Stimulated activated CD8-positive, alpha-beta memory T cell treated with anti-CD3 and anti-CD28 coated beads, Interleukin-15, amount 100 ng/mL, for 4 hours (primary cell): ENCODE data around the gene CISTR.
"Not testable (repeated sequence)": the region's sequence is repeated elsewhere in the genome, so short reads cannot be mapped to it uniquely, and the experiment has no call there.

Experiments used
- DNase-seq, 2 donors: peaks; one replicate each; pipeline ENCODE4 v3.0.0-alpha.2; 2020; ENCODE audit warnings: low read depth in 2 of 2

CISTR gene

DNA sequence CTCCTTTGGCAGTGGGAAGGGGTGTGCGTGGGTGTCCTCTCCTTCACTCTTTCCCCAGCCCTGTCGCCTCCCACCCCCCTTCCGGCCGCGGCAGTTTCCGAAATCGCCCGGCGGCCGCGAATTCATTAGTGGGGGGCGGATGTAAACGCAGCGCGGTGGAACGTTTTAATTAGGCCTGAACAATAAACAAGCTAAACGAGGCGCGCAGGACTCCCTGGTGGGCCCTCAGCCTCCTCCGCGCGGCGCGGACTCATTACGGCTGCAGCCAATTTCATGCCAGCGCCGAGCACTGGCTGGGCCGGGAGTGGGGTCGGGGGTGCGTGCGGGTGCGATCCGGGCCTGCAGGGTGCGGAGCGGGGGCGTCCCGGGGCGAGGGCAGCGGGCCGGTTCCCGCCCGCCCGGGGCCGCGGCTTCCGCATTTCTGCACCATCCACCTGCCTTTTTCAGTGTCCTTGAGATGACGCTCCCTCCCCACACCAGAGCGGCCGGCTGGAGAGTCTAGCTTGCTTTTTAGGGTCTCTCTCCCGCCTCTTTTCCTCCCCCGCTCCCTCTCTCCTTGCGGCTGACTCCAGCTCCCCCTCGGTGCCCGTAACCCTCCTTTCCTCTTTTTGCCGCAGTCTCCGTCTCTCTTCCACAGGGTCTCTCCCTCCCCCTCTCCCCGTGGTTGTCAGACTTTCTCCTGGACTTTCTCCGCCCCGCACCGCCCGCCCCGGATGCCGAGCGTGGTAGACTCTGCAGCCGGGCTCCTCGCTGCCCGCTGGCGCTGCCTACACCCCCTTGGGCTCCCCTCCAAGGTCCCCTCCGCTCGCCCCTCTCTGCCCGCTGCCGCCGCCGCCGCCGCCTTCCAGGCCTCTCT is at the start of gene CISTR:
TSS of gene CISTR (minus strand) at position 644 of the 856 bp plus-strand sequence.
- DNase-seq = no peak

DNA sequence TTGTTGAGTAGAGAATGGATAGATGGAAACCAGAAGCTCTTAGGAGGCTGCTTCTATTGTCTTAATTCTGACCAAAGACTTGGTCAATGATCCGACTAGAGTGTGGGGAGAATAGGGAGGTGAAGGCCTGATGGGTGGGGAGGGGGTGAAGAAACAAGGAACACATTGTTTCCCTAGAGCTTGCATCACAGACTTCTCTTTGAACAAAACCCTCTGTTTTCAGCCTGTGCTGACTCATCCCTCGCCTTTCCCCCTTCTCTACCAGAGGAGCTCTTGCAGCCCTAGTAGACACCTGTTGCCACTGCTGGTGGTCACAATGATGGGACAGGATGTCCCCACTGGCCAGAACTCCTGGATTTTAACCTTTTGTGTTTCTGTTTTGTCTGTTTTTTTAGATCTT is 46.8 kb upstream of the CISTR start:
- no peak for DNase-seq

DNA sequence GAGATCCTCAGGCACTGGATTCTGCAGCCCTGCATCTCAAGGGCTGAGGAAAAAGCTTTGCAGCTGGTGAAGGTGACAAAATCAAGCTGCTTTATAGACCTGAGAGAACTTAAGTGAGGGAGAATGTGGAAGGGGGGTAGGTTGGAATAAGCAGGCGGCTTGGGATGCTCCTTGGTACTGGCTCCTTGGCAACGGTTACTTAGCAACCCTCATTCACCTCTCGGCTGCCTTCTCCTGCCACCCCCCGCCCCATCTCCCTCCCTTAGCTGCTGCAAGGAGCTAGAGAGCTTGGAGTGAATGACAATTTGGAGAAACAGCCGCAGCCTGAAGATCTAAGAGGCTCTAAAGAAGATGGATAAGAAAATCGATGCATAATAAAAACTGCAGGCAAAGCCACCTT is 44.1 kb upstream of the CISTR start:
- DNase-seq = no peak

DNA sequence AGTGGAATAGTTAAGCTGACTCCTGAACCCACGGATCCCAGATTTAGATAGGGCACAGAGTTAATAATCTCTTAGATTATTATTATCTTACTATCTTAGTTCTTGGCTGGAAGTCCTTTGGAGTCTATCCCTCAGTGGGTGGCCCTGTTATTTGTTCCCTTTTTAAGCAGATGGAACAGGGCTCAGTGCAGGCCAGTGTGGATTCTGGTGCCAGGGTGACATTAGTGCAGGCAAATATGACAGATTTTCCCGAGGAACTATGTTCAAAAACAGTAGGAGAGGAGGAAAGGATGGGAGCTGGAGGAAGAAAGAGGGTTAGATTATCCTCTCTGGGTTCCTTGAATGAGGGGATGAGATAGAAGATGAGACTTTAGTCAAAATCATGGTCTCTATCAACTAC is 41.4 kb upstream of the CISTR start:
- DNase-seq = no peak

DNA sequence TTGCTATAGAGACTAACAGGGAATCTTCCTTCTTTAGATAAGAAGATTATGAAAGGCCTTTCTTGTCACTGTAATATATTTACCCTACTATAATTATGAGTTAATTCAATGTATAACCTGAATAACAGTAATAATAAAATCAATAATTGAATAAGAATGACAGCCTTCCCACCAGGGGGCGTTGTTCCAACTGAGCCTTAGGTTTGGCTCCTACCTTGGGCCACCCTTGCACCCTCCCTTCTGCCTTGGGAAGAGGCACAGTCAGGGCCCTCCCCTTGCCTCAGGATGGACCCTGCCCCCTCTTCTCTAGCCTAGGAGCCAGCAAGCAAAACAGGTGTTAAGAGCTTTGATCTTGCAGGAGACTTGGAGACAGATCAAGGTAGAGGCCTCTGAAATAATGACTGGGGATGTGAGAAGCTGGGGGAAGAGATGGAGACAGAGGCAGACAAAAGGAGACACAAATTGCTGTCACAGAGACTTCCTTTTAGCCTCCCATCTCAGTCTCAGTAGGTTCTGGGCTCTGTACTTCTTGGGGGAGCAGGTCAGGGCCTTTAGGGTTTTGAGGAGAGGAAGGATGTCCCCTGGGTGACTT is 40.1 kb upstream of the CISTR start:
- no peak for DNase-seq

DNA sequence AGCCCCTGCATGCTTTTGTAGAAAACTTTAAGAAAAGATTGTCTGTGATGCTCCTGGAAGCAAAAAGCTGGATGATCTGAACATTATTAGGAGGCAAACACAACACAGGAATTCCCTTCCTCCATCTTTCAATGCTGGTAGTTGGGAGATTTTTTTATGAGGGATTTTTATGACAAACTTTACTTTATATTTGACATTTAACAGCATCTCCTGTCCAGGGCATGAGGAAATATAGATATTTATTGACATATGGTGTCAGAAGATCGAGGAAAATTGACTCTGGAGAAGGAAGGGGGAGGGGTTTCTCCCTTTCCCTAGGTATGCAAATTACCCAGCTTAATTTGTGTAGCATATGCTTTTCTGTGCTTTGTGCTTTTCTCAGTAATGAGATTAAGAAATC is 37.8 kb upstream of the CISTR start:
- no peak for DNase-seq

DNA sequence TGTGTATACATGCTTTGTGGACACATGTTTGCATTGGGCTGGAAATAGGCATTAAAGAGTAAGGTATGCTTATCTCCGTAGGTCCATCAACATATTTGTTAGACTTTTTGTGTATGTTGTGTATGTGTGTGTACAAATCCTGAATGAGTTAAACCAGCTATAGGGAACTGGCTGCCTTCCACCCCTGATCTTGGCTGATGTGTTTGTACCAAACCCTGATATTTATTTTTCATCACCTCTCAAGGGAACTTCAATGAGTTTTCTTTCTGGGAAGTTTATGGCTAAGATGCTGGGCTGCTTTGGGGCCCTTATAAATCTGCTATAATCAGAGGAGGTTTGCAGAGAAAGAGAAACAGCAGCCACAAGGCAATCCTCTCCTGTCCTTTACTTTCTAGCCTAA is 37.1 kb upstream of the CISTR start:
- no peak for DNase-seq

DNA sequence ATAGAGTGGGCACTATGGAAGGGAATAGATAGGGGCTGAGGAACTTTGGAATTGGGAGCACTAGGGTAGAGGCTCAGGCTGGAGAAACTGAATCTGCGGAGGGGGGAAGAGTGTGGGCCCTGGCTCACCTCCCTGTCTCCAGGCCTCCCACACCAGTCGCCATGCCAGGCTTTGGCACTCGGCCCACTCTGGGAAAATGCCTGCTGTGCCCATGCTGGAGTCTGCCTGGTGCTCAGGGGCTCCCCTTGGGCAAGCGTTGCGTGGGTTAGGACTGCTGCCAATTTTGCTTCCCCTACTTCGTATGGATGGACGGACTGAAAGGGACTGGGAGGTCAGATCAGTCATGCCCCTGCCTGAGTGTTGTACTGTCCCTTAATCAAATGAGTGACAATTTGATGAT is 34.6 kb upstream of the CISTR start:
- no peak for DNase-seq

DNA sequence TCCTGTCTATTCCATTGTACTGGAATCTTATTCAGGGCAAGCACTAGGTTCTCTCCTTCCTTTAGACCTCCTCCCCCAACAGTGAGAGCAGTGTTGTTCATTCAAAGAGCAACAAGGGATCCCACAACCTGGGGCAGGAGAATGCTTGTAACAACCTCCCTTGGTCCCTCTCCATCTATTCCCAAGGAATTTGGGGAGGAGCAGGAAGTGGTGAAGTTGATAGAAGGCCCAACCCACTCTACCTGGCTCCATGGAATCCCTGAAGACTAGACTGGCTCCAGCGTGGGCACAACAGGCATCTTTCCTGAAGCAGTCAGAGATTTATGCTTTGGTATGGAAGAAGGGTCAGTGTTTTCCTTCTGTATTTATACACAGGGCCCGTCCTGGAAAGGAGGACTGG is 33.4 kb upstream of the CISTR start:
- no peak for DNase-seq

DNA sequence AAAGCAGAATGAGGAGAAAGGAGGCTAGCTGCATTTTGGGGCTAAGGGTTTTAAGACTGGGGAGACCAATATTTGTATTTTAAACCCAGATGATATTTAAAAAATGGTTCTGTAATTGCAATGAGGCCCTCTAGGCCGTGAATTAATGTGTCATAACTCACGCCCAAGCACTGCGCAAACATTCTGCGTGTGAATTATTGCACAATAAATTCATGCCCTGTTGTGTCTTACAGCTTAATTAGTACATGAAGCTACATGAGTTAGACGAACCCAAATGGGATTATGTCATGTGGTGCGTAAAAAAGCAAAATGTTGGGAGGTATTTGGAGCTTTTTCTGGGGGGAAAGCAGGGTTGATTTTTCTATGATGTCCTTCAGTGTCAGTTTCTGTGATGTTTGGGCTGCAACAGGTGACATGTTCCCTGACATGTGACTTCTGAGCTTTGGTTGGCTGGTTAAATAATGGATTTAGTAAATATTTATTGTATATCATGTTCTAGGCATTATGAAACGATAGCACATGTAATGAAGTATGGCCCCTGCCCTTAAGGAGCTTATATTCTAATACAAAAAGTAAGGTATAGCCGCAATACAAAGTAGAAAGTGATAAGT is 30.4 kb upstream of the CISTR start:
- DNase-seq = no peak

DNA sequence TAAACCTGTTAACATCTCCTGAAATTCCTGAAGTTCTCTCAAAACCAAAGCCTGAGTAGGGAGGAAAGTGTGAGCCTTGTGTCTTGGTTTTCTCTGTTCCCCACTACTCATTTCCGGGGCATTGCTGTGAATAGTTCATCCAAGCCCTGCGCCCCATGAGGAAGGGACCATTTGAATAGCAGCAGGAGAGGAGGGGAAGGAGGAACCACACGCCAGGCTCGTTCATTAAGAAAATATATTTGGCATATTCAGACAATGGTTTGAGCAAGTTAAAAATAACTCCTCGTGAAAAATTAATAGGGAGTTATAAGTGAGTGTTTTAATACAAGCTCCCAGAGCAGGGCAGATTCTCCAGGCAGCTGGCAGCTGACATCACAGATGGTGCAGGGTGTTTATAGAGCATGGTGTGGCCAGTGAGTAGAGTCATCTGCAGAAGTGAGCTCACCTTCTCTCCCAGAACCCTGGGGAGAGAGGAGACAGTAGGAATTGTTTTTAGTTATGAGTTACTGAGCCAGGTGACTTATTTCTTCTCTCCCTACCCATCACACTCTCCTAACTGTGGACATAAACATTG is 29.5 kb upstream of the CISTR start:
- DNase-seq = no peak

DNA sequence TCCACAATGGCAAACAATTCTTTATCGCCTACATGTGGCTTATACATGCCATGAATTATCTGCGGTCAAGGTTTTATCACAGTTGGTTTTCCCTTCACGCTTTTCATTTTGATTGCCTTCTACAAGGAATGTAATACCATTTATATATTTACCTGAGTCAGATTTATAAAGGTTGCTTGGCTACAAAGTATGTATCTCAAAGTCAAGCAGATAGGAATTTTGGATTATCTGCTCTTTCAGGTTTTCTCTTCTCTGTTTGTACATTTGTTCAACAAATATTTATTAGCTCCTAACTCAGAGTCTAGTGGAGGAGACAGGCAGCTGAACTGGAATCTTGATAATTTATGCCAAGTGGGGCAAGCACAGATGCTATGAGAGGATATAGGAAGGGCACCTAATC is 28.5 kb upstream of the CISTR start:
- no peak for DNase-seq

DNA sequence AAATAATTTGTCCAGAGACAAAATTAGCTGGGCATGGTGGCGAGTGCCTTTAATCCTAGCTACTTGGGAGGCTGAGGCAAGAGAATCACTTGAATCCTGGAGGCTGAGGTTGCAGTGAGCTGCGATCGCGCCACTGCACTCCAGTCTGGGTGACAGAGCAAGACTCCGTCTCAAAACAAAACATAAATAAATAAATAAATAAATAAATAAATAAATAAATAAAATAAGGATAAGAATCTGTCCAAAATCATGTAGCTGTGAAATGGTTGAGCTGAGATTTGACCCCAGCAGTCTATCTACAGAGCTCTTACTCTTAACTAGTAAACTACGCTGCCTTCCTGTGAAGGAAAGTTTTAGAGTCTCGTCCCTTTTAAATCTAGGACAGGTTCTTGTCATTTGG is 27.9 kb upstream of the CISTR start:
- DNase-seq = not testable (repeated sequence)

DNA sequence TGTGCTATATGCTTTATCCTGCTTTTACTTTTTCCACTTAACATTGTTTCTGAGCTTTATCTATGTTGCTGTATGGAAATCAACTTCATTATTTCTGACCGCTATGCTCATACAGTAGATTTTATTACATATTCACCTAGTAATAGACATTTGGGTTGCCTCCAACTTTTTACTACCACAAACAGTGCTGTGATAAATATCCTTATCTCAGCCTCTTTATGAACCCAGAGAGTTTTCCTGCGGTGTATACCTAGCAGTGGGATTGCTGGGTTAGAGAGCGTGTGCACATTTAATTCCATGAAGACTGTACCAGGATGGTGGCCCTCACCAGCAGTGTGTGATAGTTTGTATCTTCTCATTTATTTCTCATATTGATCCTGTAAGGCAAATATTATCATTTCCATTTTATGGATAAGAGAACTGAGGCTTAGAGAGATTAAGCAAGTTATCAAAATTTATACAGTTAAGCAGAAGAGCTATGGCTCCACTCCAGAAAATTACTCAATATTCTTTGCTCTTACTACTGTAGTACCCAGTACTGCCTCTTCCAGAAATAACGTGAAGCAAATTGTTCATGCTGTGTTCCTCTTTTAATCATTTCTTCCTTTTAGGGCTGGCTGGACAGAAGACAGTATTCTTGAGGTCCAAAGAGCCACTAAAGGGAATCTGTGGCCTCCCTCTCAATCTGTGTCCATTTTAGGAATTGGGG is 26.3 kb upstream of the CISTR start:
- DNase-seq = no peak

DNA sequence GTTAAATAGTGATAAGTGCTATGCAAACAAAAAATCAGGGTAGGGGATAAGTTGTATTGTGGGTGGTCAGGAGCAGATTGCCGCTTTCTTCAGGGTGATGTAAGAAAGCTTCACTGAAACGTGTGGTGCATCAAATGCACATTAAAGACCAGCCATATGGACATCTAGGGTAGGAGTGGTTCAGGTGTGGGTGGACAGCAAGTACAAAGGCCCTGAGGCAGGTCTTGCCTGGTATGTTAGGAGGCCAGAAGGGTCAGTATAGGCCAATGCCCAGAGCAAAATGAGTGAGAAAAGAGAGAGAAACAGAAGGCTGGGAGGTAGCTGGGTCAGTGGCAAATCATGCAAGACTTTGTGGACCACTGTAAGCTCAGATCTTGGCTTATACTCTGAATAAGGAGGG is 25.6 kb upstream of the CISTR start:
- no peak for DNase-seq

DNA sequence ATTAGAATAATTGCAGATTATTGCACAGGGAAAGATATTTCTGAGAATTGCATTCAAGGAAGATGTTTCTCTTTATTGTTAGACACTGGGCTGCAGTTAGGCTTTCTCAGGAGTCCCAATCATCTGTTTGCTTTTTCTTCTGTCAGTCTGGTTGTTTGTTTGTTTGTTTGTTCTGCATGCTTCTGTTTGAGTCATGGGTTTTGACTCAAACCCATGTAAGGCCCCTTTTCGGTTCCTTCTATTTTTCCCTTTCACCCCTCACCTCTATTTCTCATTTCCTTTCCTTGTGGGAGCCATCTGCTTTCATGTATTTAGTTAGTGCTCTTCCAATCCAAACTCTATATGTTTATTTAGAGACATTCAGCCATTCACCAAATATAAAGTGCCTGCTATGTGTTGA is 25.1 kb upstream of the CISTR start:
- no peak for DNase-seq

DNA sequence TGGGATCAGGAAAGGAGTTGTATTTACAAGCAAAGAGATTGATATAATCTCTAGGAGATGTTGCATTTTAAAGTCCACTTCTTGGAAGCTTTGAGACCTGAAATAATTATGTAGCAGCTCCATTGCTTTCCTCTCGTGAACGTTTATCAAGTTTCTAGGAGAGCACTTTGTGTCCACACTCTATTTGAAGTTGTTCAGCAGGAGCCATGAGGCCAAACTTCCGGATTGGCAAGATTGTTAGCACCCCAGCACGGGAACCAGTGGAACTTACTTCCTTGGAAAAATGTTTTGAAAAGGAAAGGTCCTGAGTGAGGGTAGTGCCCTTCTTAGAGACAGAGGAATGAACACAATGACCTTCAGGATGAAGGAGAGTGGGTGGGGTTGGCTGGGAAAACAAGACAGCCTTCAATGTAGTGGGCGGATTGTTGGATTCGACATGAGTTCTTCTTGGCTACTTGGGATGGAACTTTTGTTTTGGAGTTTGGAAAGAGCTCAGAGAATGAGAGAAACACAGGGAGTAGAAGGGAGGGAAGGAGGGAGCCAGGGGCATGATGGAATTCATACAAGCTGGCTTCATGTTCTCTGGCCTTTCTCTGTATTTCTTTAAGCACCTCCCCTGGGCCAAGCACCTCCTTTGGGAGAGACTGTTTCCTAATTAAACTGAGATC is 23.8 kb upstream of the CISTR start:
- no peak for DNase-seq

DNA sequence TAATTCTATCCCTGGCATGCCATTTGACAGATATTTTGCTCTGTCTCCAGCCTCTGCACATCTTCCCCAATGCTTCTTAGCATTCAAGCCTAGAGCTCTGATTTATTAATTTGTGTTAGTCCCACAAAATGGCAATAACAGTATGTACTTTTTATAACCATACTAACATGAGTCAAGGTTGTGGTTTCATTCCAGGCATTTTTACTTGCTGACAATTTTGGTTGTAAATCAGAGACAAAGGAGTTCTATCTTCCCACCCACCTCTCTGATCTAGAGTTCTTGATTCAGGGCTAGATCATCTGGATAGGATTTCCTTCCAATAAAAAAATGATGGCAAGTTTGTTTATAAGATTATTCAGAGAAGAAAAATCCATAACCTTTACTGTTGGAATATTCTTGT is 18.5 kb upstream of the CISTR start:
- DNase-seq = no peak

DNA sequence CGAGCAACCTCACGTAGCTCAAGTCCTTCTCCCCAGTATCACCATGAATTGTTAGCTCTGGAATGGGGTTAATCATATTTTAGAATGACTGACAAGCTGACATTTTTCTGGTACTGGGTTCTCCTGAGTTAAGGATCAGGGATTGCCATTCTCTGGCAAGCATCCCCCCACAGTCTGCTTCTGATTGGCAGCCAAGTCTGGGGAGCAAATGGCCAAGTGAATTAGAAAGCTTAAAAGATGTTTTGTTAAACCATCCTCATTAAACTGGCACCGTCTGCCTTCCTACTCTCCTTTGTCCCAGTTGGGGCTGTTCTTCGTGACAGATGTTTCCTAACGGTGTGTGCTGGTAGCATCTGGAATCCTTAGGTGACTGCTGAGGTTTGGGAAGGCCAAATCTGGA is 17.2 kb upstream of the CISTR start:
- no peak for DNase-seq

DNA sequence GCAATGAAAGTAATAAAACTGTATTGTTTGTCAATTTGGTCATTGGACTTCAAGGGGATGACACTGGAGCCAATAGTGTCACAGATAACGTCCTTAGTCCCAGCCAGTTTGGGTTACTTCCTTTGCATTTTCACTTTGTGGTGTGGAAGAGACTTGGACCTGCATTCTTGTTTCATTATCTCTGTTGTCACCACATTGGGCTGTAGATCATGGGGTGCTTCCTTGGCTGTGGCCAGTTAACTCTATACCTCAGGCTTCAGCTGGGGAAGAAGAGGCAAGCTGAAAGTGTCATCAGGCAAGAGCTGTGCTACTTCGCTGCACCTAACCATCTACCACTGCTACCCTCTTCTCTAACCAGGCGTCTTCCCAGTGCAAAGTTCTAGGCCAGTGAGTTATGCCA is 15.1 kb upstream of the CISTR start:
- DNase-seq = no peak

DNA sequence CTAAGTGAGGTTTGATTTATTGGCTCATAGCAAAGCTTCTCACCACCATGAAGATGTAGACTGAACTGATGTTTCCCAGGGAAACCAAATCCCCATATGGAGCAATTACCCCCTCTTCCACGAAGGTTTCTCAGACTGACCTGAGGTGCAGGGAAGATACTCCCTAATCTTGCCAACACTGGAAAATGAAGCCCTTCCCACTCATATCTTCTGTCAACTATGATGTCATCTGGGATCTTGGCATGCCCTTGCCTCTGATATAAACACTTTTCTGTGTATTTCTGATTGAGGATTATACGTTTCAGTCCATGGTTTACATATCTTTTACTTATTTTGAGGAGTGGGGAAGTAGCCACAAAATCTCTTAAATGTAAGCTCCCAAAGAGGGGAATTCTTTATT is 14.1 kb upstream of the CISTR start:
- DNase-seq = no peak

DNA sequence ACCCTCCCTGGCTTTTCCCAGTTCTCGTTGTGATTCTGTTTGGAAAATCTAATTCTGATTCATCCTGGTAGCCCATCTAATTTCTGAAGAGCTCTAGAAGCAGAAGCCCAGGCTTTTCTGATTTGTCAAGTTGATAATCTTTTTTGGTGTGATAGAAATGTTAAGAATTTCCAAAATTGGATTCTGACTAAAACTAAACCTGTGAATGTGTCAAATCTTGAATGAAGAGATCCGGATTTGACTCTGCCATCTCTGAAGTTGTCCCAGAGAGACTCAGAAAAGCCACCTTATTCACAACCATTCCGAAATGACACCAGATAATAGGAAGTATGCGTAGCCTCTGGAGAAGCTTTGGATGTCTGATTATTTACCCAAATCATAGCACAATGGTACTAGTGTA is 12.8 kb upstream of the CISTR start:
- no peak for DNase-seq
